ENCODE results near the gene RPS2.

RPS2 gene

GRCh38 chr16:1987198-1987597, 22.6 kb upstream of the RPS2 start:
- no peak overlapping the region for H3K4me3 ChIP-seq (ENCODE audit: low read depth, low read length)
- peaks cover 0 to 22% of the 10 kb centered on the region in 2 experiments; a peak in 1 of 3 replicates for H3K36me3 ChIP-seq (ENCODE audit: control insufficient read depth in 2 of 2, insufficient read depth in 1 of 2, low read length in 2 of 2)
- H3K4me1 ChIP-seq (ENCODE audit: control insufficient read depth, insufficient read depth, low read length) = peaks cover 10% of the 10 kb centered on the region
- no peak overlapping the region for H3K27ac ChIP-seq (ENCODE audit: extremely low read depth, low read depth, low read length)
- CTCF ChIA-PET = interaction anchor here (1.4 to 4.5 kb wide), 2 partner anchors 17 to 123 kb away, joined by 3 to 28 read pairs; no protein-coding TSS in a partner anchor
- POLR2A ChIA-PET = interaction anchor here (0.6 to 6.3 kb wide), 5 partner anchors 9 to 217 kb away, joined by 3 to 46 read pairs (median 4); partner anchors contain the start of genes RPS2 and TRAF7
- H3K9me3 ChIP-seq (ENCODE audit: control insufficient read depth, insufficient read depth, low read depth, low read length) = no peaks in the 10 kb centered on the region
- TF ChIP-seq ZNF221 (tag by site-specific recombination; IDR thresholded peaks at IDR 0.05; ENCODE audit: borderline replicate concordance) = no peak
- no peak for TF ChIP-seq PRDM6 (tag by site-specific recombination; IDR thresholded peaks at IDR 0.05)
- no peak for TF ChIP-seq ZNF174 (tag by site-specific recombination; IDR thresholded peaks at IDR 0.05)

- Histone ChIP-seq H3K4me3 (ENCODE audit: low read depth, low read length) (no peak overlapping the region; the same call in 1 of the 2 replicates), H3K4me1 (ENCODE audit: control insufficient read depth, insufficient read depth, low read length) (peaks cover 9% of the 10 kb centered on the region), H3K9me3 (ENCODE audit: control insufficient read depth, insufficient read depth, low read depth, low read length) (no peaks in the 10 kb centered on the region), H3K27ac (ENCODE audit: extremely low read depth, low read depth, low read length) (no peak overlapping the region), H3K36me3 (ENCODE audit: control insufficient read depth in 2 of 2, insufficient read depth in 1 of 2, low read length in 2 of 2) (peaks cover 0 to 22% of the 10 kb centered on the region in 2 experiments; a peak in 1 of 3 replicates)
- no peak for TF ChIP-seq ZNF530 (tag by site-specific recombination; IDR thresholded peaks at IDR 0.05; ENCODE audit: low read depth)
- TF ChIP-seq ZFP69B (tag by site-specific recombination; IDR thresholded peaks at IDR 0.05) = no peak
- POLR2A ChIA-PET = interaction anchor here (1.2 to 6.3 kb wide), 5 partner anchors 10 to 170 kb away, joined by 3 to 46 read pairs (median 4); partner anchors contain the start of genes RPS2 and TRAF7
- CTCF ChIA-PET = interaction anchor here (0.8 to 4.5 kb wide), 4 partner anchors 19 to 156 kb away, joined by 3 to 28 read pairs (median 4); no protein-coding TSS in a partner anchor
Observed at GRCh38 chr16:1985466-1986150, 21.0 kb upstream of the RPS2 start.

- Histone ChIP-seq H3K36me3 (ENCODE audit: control insufficient read depth in 2 of 2, insufficient read depth in 1 of 2, low read length in 2 of 2) (peaks cover 0 to 25% of the 10 kb centered on the region in 2 experiments; a peak in 1 of 3 replicates), H3K27ac (ENCODE audit: extremely low read depth, low read depth, low read length) (peak overlapping the region; percentile 83), H3K4me3 (ENCODE audit: low read depth, low read length) (peak overlapping the region; percentile 73), H3K4me1 (ENCODE audit: control insufficient read depth, insufficient read depth, low read length) (peaks cover 7% of the 10 kb centered on the region; the same call in 1 of the 2 replicates), H3K9me3 (ENCODE audit: control insufficient read depth, insufficient read depth, low read depth, low read length) (no peaks in the 10 kb centered on the region)
- ChIA-PET POLR2A (interaction anchor here (1.0 to 6.3 kb wide), 7 partner anchors 11 to 171 kb away, joined by 3 to 46 read pairs (median 6); partner anchors contain the start of genes RPS2, TBL3 and TRAF7), CTCF (interaction anchor here (0.7 to 4.5 kb wide), 3 partner anchors 20 to 1235 kb away, joined by 3 to 28 read pairs (median 3); no protein-coding TSS in a partner anchor)
- TF ChIP-seq ZNF677 (tag by site-specific recombination; IDR thresholded peaks at IDR 0.05) (0 out of 2 replicates have a peak, but pooled peaks have one; percentile 2), ZNF239 (tag by site-specific recombination; IDR thresholded peaks at IDR 0.05) (no peak), ZNF664 (tag by site-specific recombination; IDR thresholded peaks at IDR 0.05) (no peak), GLIS1 (tag by site-specific recombination; IDR thresholded peaks at IDR 0.05) (0 out of 2 replicates have a peak, but pooled peaks have one; percentile 31), ZNF513 (tag by site-specific recombination; IDR thresholded peaks at IDR 0.05) (0 out of 2 replicates have a peak, but pooled peaks have one; percentile 5), ZNF660 (tag by site-specific recombination; IDR thresholded peaks at IDR 0.05) (peak; percentile 9; the same call in 1 of the 2 replicates), ZBTB17 (tag by site-specific recombination; IDR thresholded peaks at IDR 0.05) (peak; percentile 76), ZNF335 (tag by site-specific recombination; conservative IDR thresholded peaks at IDR 0.05) (peak; percentile 57), KLF17 (tag by site-specific recombination; IDR thresholded peaks at IDR 0.05) (no peak), SCRT2 (tag by site-specific recombination; IDR thresholded peaks at IDR 0.05) (peak; percentile 77), PATZ1 (tag by site-specific recombination; IDR thresholded peaks at IDR 0.05) (peak; percentile 27; the same call in 1 of the 2 replicates)
Observed at GRCh38 chr16:1984347-1985225, 20.0 kb upstream of the RPS2 start.
